HCT116 (cell line): Measurements from ENCODE around the gene GBX1. TPM values are rescaled to one million over a fixed set of nuclear protein-coding genes. Genes with fewer than 3 reads are reported as not detected.

Experiments
- ATAC-seq: fragments of 200-7000 bp; cut with Tn5 transposase; 2 replicates; pipeline ENCODE4 v1.9.1; 2020; ENCODE audit warnings: mild to moderate bottlenecking, moderate library complexity
- BruUV-seq: library from RNA; stranded (reverse); fragments of 400-500 nt; replicated peaks from 2 replicates; lab custom pipeline; 2021; lab: Mats Ljungman, UMichigan
- CTCF ChIA-PET: fragments of 300-600 bp; sonication (Branson Sonifier 250); formaldehyde crosslinking; loops from one replicate; lab custom pipeline; 2021; ENCODE audit warnings: antibody characterized with exemption; lab: Charles Lee
- POLR2A ChIA-PET: fragments of 300-600, 350-600 bp; sonication (Branson Sonifier 250); formaldehyde crosslinking; loops from one replicate; lab custom pipeline; 2021; ENCODE audit warnings: antibody characterized with exemption; lab: Charles Lee
- RAD21 ChIA-PET, 2 experiments: fragments of 300-600 bp; sonication (Branson Sonifier 250); formaldehyde crosslinking; loops; one replicate each; lab custom pipeline; 2023; ENCODE audit warnings: low total read pairs in 2 of 2; ENCODE audit not compliant: uncharacterized antibody in 2 of 2, unreplicated experiment in 2 of 2, low non-redundant PET in 1 of 2; lab: Charles Lee
- DNase-seq: peaks from one replicate; pipeline ENCODE4 v3.0.0-alpha.2; 2010; ENCODE audit warnings: low read depth, low spot score
- H2AFZ ChIP-seq: fragments of 200-600 bp; shearing (Covaris generic), sonication (generic); 2 replicates; pipeline ENCODE4 v1.6.1; 2017; ENCODE audit warnings: low read depth, mixed run types, mixed read lengths, antibody characterized with exemption, low read length; ENCODE audit not compliant: poor library complexity, severe bottlenecking
- H3K27ac ChIP-seq: 2 replicates; pipeline ENCODE4 v1.5.1; 2012; ENCODE audit warnings: low read depth, low read length
- H3K27me3 ChIP-seq: fragments of 200-600 bp; sonication (generic); 2 replicates; pipeline ENCODE4 v1.6.1; 2016; ENCODE audit warnings: mixed run types, low read length, mixed read lengths; ENCODE audit not compliant: insufficient read depth
- H3K36me3 ChIP-seq, 2 experiments: fragments of 200-500 bp in 1 of 2; fragments of 200-600 bp in 1 of 2; sonication (Bioruptor generic) in 1 of 2; sonication (generic) in 1 of 2; 2 replicates each; pipeline versions ENCODE4 v1.5.1 to v1.6.1; 2014 to 2016; ENCODE audit warnings: low read length in 2 of 2, inconsistent platforms in 1 of 2, mixed read lengths in 1 of 2, mixed run types in 1 of 2; ENCODE audit not compliant: insufficient read depth in 2 of 2, control insufficient read depth in 1 of 2
- H3K4me1 ChIP-seq, 2 experiments: fragments of 200-600 bp in 1 of 2; sonication (generic) in 1 of 2; 2 replicates each; pipeline versions ENCODE4 v1.5.1 to v1.6.1; 2012 to 2017; ENCODE audit warnings: low read length in 2 of 2, inconsistent platforms in 1 of 2, mild to moderate bottlenecking in 1 of 2, mixed read lengths in 1 of 2, mixed run types in 1 of 2, moderate library complexity in 1 of 2; ENCODE audit not compliant: insufficient read depth in 2 of 2, control insufficient read depth in 1 of 2
- H3K4me2 ChIP-seq: fragments of 200-600 bp; sonication (generic); 2 replicates; pipeline ENCODE4 v1.6.1; 2017; ENCODE audit warnings: mixed run types, low read length, mixed read lengths
- H3K4me3 ChIP-seq, 2 experiments: fragments of 200-600 bp in 1 of 2; sonication (generic) in 1 of 2; replicated peaks in 1 of 2; 2 replicates each; pipeline ENCODE4 v1.5.1; 2011 to 2016; ENCODE audit warnings: low read length in 2 of 2, control low read depth in 1 of 2, low read depth in 1 of 2, mild to moderate bottlenecking in 1 of 2, mixed read lengths in 1 of 2, mixed run types in 1 of 2
- H3K79me2 ChIP-seq: fragments of 200-600 bp; sonication (generic); 2 replicates; pipeline ENCODE4 v1.6.1; 2017; ENCODE audit warnings: mild to moderate bottlenecking, mixed run types, low read length, moderate library complexity, mixed read lengths; ENCODE audit not compliant: insufficient read depth
- H3K9ac ChIP-seq: fragments of 200-600 bp; sonication (generic); 2 replicates; pipeline ENCODE4 v1.6.1; 2016; ENCODE audit warnings: low read length, mixed read lengths
- H3K9me2 ChIP-seq: fragments of 200-600 bp; sonication (generic), shearing (Covaris generic); 2 replicates; pipeline ENCODE4 v1.6.1; 2017; ENCODE audit warnings: mixed run types, mild to moderate bottlenecking, moderate library complexity; ENCODE audit not compliant: insufficient read depth
- H3K9me3 ChIP-seq, 2 experiments: fragments of 200-500 bp in 1 of 2; fragments of 200-600 bp in 1 of 2; sonication (Bioruptor generic) in 1 of 2; sonication (generic) in 1 of 2; 2 replicates each; pipeline ENCODE4 v1.6.1; 2014 to 2017; ENCODE audit warnings: low read length in 2 of 2, mixed read lengths in 2 of 2, inconsistent platforms in 1 of 2, low read depth in 1 of 2, mild to moderate bottlenecking in 1 of 2, mixed run types in 1 of 2, moderate library complexity in 1 of 2; ENCODE audit not compliant: control insufficient read depth in 1 of 2, insufficient read depth in 1 of 2
- H4K20me1 ChIP-seq: fragments of 200-600 bp; sonication (generic), shearing (Covaris generic); 2 replicates; pipeline ENCODE4 v1.6.1; 2017; ENCODE audit warnings: mixed run types, mild to moderate bottlenecking, moderate library complexity; ENCODE audit not compliant: insufficient read depth
- CBX3 ChIP-seq: IDR thresholded peaks from 2 replicates; pipeline ENCODE4 v1.6.1; 2012; ENCODE audit warnings: low read depth
- CTCF ChIP-seq, 3 experiments: fragments of 200-600 bp in 1 of 3; sonication (generic) in 1 of 3; IDR thresholded peaks in 2 of 3; conservative IDR thresholded peaks in 1 of 3; 2 replicates each; pipeline ENCODE4 v1.5.1; 2012 to 2017; ENCODE audit warnings: low read depth in 2 of 3, low read length in 2 of 3, antibody characterized with exemption in 1 of 3, borderline replicate concordance in 1 of 3, control low read depth in 1 of 3, mild to moderate bottlenecking in 1 of 3, mixed read lengths in 1 of 3, mixed run types in 1 of 3, moderate library complexity in 1 of 3; ENCODE audit not compliant: insufficient read depth in 1 of 3
- EGR1 ChIP-seq: IDR thresholded peaks from 2 replicates; pipeline ENCODE4 v1.6.1; 2012; ENCODE audit warnings: low read depth
- ELF1 ChIP-seq: IDR thresholded peaks from 2 replicates; pipeline ENCODE4 v1.6.1; 2012; ENCODE audit warnings: low read depth, borderline replicate concordance
- EZH2phosphoT487 ChIP-seq: fragments of 200-600 bp; IDR thresholded peaks from 2 replicates; pipeline ENCODE4 v1.6.1; 2018; ENCODE audit warnings: antibody characterized with exemption, borderline replicate concordance
- FOSL1 ChIP-seq: IDR thresholded peaks from 2 replicates; pipeline ENCODE4 v1.6.1; 2012; ENCODE audit warnings: low read depth
- POLR2AphosphoS5 ChIP-seq: IDR thresholded peaks from 2 replicates; pipeline ENCODE4 v1.6.1; 2011; ENCODE audit warnings: mild to moderate bottlenecking, low read depth, low read length, moderate library complexity
- RAD21 ChIP-seq: IDR thresholded peaks from 2 replicates; pipeline ENCODE4 v1.6.1; 2012; ENCODE audit warnings: low read depth, mild to moderate bottlenecking
- SIN3A ChIP-seq: IDR thresholded peaks from 2 replicates; pipeline ENCODE4 v1.6.1; 2012; ENCODE audit warnings: low read depth
- SP1 ChIP-seq: IDR thresholded peaks from 2 replicates; pipeline ENCODE4 v1.6.1; 2012; ENCODE audit warnings: low read depth
- SRF ChIP-seq: IDR thresholded peaks from 2 replicates; pipeline ENCODE4 v1.6.1; 2012; ENCODE audit warnings: low read depth
- TCF7L2 ChIP-seq: IDR thresholded peaks from 2 replicates; pipeline ENCODE4 v1.7.0; 2011; ENCODE audit warnings: borderline replicate concordance, inconsistent platforms; ENCODE audit not compliant: insufficient read depth, insufficient read length; ENCODE audit errors: extremely low read depth
- YY1 ChIP-seq: IDR thresholded peaks from 2 replicates; pipeline ENCODE4 v1.6.1; 2011; ENCODE audit warnings: low read length, low read depth, moderate library complexity, mild to moderate bottlenecking; ENCODE audit not compliant: insufficient replicate concordance; ENCODE audit errors: extremely low read depth
- ZFX ChIP-seq: fragments of 450-650 bp; IDR thresholded peaks from 2 replicates; pipeline ENCODE4 v1.6.1; 2017
- ZNF274 ChIP-seq: fragments of 200-500 bp; sonication (Bioruptor generic); IDR thresholded peaks from 2 replicates; pipeline ENCODE4 v1.6.1; 2014; ENCODE audit warnings: mild to moderate bottlenecking, low read depth, low read length, inconsistent platforms
- intact Hi-C: fragments of 100-400 bp; cut with micrococcal nuclease; formaldehyde crosslinking; loops from 2 replicates; pipeline ENCODE4 v1.10.0; 2022
- total RNA-seq: library from RNA; stranded (reverse); gene quantifications from one replicate; pipeline ENCODE4 v1.2.1, GENCODE V29; 2021; ENCODE audit not compliant: unreplicated experiment
- TF ChIP-seq, protein P1 (sequence below): IDR thresholded peaks from 2 replicates; pipeline ENCODE4 v1.6.1; 2012; ENCODE audit warnings: low read depth
- TF ChIP-seq, protein P2 (sequence below): IDR thresholded peaks from 2 replicates; pipeline ENCODE4 v1.6.1; 2012
- TF ChIP-seq, protein P3 (sequence below): IDR thresholded peaks from 2 replicates; pipeline ENCODE4 v1.6.1; 2012

The GBX1 gene
- total RNA-seq, 1 experiment from 2014 or later, result 0.86 TPM

DNA sequence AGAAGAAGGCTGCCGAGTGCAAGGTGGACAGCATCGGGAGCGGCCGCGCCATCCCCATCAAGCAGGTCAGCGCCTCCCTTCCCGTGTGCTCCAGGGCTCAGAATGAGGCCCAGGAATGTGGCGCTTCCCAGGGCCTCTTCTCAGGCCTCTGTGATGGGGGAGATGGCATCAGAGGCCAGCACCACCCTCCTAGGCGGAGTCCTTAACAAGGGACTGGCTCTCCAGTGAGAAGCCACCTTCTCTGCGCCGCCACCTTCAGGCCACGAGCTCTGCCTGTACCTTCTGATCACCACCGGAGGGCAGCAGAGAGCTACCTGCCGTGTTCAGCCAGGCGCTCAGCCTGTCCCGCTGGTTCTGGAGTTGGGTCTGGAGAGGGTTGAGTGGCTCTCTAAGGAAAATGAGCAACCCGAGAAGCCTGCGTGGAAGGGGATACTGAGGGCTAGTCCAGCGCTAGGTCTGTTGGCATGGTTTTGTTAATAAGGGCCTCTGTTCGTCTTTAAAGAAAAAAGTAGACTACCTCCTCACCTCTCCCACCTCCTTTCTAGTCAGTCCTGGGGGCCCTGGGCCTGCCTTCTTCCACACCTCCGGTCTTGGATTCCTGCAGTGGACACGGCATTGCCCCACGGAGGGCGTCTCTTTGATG lies 43.6 kb downstream of the GBX1 start:
- no TSS peak for BruUV-seq
- H4K20me1 ChIP-seq, result no peaks in the 10 kb centered on the region
- no peaks in the 10 kb centered on the region for H3K9me3 ChIP-seq
- TF ChIP-seq TCF7L2 (no peak), SIN3A (no peak), YY1 (no peak), SRF (no peak), ZNF274 (no peak), EGR1 (no peak), ELF1 (no peak), FOSL1 (no peak), EZH2phosphoT487 (no peak), CTCF (IDR thresholded peaks at IDR 0.05 in 2 of 3, conservative IDR thresholded peaks at IDR 0.05 in 1 of 3; ENCODE audit: borderline replicate concordance in 1 of 3, insufficient read depth in 1 of 3, low read depth in 2 of 3, low read length in 2 of 3) (peak; percentile 99), RAD21 (peak; percentile 93), ZFX (no peak), CBX3 (no peak), POLR2AphosphoS5 (no peak), SP1 (no peak)
- TF ChIP-seq, protein P1, sequence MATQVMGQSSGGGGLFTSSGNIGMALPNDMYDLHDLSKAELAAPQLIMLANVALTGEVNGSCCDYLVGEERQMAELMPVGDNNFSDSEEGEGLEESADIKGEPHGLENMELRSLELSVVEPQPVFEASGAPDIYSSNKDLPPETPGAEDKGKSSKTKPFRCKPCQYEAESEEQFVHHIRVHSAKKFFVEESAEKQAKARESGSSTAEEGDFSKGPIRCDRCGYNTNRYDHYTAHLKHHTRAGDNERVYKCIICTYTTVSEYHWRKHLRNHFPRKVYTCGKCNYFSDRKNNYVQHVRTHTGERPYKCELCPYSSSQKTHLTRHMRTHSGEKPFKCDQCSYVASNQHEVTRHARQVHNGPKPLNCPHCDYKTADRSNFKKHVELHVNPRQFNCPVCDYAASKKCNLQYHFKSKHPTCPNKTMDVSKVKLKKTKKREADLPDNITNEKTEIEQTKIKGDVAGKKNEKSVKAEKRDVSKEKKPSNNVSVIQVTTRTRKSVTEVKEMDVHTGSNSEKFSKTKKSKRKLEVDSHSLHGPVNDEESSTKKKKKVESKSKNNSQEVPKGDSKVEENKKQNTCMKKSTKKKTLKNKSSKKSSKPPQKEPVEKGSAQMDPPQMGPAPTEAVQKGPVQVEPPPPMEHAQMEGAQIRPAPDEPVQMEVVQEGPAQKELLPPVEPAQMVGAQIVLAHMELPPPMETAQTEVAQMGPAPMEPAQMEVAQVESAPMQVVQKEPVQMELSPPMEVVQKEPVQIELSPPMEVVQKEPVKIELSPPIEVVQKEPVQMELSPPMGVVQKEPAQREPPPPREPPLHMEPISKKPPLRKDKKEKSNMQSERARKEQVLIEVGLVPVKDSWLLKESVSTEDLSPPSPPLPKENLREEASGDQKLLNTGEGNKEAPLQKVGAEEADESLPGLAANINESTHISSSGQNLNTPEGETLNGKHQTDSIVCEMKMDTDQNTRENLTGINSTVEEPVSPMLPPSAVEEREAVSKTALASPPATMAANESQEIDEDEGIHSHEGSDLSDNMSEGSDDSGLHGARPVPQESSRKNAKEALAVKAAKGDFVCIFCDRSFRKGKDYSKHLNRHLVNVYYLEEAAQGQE, result no peak
- TF ChIP-seq, protein P2, sequence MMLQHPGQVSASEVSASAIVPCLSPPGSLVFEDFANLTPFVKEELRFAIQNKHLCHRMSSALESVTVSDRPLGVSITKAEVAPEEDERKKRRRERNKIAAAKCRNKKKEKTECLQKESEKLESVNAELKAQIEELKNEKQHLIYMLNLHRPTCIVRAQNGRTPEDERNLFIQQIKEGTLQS, result no peak
- TF ChIP-seq, protein P3, sequence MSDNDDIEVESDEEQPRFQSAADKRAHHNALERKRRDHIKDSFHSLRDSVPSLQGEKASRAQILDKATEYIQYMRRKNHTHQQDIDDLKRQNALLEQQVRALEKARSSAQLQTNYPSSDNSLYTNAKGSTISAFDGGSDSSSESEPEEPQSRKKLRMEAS, result no peak
- H3K9ac ChIP-seq, result no peak overlapping the region
- no peak overlapping the region for H3K4me3 ChIP-seq
- H3K4me1 ChIP-seq, result peaks cover 0 to 8% of the 10 kb centered on the region in 2 experiments; a peak in 1 of 4 replicates
- H3K9me2 ChIP-seq, result no peaks in the 10 kb centered on the region
- H3K4me2 ChIP-seq, result no peak overlapping the region
- ChIA-PET RAD21 (no interaction called here), POLR2A (no interaction called here), CTCF (interaction anchor here (0.6 to 1.4 kb wide), 18 partner anchors 8 to 178 kb away, joined by 3 to 8 read pairs (median 4); partner anchors contain the start of genes ABCB8, ABCF2 and FASTK)
- H3K36me3 ChIP-seq, result peaks cover 18 to 25% of the 10 kb centered on the region in 2 experiments; a peak in 3 of 4 replicates
- H2AFZ ChIP-seq, result no peak overlapping the region
- H3K79me2 ChIP-seq, result peaks cover 6% of the 10 kb centered on the region; the same call in 1 of the 2 replicates
- intact Hi-C loops, result loop anchor here (1.0 to 10.0 kb wide), 3 partner anchors 48 to 179 kb away; partner anchors contain the start of gene SMARCD3
- DNase-seq (peak; percentile 66), ATAC-seq (peak; percentile 95)
- H3K27me3 ChIP-seq, result no peaks in the 10 kb centered on the region
- H3K27ac ChIP-seq, result no peak overlapping the region; the same call in 1 of the 2 replicates
